ENCODE measurements around the gene LRRC55.

Gene LRRC55

DNA sequence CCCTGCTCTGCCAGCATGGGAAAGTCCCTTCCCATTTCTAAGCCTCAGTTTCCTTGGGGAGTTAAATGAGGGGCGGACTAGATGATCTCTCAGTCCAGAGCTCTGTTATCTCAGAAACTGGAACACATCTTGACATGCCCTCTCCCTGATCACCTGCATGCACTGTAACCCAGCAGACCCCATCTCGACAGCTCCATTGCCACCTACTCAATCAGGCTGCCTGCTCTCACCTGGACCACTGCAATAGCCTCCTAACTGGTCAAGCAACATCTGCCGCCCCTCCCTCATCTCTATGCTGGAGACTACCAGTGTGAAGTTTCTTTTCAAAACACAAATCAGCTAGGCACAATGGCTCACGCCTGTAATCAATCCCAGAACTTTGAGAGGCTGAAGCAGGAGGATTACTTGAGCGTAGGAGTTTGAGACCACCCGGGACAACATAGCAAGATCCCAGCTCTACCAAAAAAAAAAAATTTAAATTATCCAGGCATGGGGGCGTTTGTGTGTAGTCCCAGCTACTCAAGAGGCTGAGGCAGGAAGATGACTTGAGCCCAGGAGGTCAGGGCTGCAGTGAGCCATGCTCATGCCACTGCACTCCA is 22.2 kb downstream of the LRRC55 start:
- no peak for DNase-seq

DNA sequence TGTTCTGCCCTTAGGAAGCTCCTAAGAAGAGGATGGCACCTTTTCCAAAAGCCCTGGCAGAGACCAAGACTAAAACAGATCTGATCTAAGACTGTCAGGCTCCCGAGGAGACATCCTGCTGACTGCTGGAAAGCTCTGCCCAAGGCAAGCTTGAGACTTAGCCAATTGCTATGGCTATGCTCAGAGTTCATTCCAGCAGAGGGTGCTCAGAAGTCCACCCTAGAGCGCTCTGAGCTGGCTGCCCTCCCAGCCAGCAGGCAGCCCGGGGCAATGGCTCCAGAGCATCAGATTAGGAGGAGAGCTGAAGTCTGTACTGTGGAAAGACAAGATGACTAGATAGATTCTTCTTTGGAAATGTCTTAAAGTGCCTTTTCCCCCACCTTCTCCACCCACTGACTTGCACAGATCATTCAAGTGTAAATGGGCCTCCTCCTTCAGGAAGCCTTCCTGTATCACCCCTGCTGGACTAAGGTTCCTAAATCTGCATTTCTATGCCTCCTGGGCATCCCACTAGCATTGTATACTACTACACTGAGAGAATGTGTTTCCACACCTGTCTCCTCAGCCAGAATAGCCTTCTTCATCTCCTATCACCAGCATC is 23.4 kb downstream of the LRRC55 start:
- peak; percentile 65 for DNase-seq

DNA sequence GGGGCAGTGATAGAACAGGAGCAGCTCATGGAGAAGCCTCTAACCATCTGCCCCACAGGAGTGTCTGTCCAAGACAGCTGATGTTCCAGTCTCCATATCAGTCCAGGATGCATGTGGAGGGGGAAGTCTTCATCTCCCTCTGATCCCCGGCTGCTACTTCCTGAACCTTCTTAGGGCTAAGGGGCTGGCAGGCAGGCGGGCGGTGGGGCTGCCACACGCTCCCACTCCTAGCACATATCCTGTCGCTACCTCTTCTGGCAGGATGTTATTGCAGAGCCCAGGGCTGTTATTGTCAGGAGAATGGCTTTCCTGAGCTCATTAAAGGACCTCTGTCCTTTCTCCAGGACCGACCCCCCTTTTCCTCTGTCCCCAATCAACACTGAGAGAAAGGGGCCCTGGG is 25.4 kb downstream of the LRRC55 start:
- no peak for DNase-seq

DNA sequence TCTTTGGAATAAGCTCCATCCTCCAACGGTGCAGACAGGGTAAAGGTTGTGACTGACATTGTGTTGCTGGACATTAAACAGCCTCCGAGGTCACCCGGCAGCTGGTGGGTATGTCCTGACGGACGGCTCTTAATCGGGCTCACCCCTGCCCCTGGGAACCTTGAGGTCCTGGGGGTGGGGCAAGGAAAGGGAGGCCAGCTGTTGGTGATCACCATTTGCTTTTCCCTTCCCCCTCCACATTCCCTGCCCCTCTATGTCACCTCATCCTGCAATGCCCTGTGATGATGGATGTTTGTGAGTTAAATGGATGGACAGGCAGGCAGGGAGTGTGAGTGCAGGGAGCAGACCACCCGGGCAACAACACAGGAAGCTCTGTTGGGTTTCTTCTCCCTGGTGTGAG is 29.0 kb downstream of the LRRC55 start:
- no peak for DNase-seq

DNA sequence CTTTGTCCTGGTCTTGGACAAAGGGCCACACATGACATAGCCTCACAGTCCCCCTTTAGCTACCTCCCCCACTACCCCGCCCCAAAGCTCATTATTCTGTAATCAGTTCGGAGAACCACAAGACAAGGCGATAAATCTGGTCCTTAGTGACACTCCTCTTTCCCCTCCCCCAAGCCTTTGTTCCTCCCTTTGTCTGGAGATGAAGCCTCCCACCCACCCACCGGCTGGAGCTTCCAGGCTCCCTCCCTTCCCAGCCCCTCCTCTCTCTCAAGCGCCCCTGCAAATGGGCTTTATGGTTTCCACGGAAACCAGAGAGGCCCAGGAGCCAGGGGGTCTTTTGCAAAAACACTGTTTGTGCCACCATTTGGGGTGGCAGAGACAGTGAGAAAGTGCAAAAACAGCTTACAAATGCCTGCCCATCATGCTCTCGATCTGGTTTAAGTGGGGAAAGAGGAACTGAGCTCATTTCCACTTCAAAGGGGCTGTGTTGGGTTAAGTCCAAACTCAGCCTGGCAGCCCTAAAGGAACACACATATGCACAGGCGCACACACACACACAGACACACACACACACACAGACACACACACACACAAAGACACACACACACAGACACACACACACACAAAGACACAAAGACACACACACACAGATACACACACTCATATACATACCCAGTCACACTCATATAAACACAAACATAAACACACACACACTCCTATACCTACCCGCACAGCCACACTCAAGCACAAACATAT is 31.8 kb downstream of the LRRC55 start:
- no peak for DNase-seq

DNA sequence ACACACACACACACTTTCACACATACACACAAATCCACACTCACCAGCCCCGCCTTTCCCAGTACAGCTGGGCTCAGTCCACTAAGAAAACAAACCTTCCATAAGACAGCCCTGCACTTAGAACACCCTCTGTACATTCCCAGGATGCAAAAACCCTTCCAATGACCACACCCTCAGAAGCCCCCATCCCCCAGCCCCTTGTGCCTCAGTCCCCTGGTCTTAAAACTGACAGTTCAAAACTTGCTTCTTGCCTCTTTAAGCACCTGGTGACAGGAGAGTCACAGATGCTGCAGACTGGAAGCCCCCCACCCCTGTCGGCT is 32.3 kb downstream of the LRRC55 start:
- peak; percentile 46 for DNase-seq

DNA sequence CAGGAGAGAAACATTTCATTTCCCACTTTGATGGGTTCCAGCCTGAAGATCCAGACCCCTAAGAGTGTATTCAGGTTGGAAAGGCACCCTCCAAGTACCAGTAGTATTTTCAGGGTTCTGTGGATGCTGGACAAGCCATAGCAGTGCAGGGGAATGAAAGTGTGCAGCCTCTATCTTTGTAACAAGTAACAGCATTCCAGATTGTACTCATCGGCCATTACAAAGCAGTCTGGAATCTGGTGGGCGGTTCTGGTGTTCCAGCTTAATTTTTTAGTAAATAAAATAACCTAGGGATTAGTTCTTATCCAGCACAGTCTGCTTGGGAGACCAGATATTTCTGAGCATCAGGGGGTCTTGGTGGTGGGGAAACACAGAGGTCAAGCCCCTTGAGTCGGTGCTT is 32.7 kb downstream of the LRRC55 start:
- peak; percentile 81 for DNase-seq

DNA sequence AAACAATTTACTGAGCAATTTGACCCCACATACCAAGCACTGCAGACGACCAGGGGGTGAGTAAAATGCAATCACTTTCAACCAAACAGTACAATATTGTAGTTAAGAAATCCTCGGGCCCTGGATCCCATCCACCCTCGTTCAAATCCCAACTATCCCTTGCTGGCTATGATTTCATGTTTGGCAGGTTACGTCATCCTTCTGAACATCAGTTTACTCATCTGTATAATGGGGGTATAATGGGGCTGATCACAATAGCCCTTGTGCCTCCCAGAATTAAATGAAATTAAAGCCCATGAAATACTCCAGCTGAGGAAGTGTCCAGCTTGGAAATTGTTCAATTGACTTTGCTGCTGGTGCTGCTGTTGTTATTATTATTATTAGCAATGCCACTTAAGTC is 34.7 kb downstream of the LRRC55 start:
- no peak for DNase-seq

DNA sequence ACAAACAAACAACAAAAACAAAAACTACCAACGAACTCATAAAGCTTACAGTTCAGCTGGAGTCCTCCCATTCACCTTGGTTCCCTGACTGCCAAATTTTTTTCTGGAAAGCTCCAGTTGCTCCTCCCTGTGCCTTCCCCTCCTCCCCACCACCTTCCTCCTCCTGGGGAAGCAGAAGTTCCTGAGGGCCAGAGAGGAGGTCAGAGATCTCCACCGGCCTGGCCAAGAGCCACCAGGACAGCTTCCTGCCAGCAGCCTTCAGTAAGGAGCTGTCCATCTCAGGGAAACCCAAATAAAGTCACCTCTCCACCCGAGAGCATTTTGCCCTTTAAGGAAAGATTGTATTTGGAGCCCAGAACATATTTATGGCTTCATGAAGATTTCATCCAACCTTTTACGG is 35.3 kb downstream of the LRRC55 start:
- no peak for DNase-seq

DNA sequence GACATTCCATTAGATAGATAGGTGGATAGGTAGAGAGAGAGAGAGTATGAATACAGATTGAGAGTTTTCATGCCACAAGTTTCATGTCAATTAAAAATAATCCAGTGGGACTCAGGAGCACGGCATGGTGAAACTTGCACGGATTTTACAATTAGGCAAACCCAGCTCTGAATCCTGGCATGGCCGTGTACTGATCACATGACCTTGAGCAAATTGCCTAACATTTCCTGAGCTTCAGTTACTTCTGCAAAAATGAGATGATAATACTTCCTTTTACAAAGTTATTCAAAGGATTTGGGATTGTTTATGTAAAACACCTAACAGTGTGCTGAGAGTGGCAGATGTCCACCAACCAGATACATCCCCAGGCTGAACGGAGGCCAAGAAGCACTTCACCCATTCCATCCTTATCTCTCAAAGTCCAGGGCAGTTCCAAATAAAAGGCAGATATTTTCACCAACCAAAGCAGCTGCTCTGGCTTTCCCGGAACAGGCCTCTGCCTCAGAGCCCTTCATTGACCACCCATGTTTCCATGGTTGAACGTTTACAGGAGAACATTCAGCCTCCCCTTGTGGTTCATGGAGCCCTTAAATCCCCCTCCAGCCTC is 37.4 kb downstream of the LRRC55 start:
- no peak for DNase-seq

DNA sequence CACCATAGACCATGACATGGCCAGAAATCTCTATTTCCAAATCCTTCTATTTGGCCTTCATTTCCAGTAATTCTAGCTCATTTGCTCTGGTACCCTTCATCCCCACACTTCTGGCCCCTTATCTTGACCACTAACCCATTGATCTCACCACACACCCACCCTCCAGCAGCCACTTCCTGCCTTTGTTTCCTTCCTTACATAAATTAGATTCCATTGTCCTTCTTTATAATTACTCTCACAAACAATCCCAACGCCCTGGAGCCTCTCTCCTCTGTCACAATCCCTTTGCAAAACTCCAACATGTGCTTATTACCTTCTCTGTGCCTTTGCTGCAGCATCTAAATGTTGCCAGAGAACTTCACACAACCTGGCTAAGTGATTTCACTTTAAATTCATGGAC is 40.5 kb downstream of the LRRC55 start:
- no peak for DNase-seq

DNA sequence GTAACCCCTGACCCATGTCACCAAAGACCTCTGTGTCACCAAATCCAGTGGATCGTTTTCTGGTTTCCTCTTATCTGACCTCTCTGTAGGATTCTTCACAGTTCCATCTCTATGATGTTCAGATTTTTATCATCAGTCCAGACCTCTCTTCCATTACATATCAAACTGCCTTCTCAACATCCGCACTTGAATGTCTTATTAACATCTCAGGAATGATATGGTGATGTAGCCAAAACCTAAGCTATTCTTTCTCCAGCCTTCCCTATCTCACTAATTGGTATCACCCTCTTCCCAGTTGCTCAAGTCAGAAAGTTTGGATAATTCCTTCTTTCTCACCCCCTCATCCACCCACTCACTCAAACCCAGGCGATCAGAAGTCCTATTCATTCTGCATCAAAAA is 41.8 kb downstream of the LRRC55 start:
- DNase-seq: peak; percentile 35

DNA sequence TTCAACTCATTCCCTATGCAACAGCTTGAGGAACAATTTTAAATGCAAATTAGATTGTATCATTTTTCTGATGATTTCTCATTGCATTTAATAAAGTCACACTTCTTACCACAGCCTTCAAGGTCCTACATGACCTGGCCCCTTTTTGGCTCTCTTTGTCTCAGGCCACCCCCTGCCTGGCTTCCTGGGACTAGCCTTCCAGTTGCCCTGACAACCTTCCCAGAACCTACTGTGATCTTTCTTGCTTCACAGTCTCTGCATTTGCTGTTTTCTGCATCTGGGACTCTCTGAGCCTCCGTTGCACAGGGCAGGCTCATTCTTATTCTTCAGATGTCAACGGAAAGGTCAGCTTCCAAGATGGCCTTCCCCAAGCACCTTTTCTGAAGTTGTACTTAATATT is 42.4 kb downstream of the LRRC55 start:
- no peak for DNase-seq

DNA sequence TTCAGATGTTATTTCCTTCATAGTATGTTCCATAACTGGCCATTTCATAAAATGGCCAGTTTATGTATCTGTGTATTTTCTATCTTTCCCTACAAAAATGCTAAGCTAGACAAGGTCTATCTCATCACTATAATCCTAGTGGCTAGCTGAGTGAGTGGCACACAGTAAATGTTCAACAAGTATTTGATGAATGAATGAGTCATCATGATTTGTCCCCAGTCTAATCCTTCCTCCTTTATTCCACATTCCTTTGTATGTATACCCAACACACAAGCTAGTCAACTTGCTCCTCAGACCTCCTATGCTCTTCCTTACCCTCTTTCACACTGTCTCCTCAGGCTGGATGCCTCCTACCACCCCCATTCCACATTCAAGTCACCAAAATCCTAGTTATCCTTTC is 42.8 kb downstream of the LRRC55 start:
- DNase-seq: peak; percentile 85

DNA sequence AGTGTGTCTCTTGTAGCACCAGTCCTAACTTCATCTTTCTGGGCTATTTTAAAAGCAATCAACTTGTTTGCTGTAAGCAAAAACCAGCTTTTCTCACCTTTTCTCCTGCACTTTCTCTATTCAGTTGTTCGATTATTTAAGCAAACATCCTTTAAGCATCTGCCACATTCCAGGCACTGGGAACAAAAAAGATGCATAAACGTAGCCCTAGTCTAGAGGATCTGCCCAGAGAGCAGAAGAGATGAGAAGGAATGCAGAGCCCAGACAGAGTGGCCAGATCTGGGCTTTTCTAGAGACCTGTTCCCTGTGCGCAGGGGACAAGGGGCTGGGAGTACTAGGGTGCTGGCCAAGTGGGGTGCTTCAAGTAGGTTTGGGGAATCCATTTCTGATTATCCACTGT is 46.8 kb downstream of the LRRC55 start:
- DNase-seq: no peak

DNA sequence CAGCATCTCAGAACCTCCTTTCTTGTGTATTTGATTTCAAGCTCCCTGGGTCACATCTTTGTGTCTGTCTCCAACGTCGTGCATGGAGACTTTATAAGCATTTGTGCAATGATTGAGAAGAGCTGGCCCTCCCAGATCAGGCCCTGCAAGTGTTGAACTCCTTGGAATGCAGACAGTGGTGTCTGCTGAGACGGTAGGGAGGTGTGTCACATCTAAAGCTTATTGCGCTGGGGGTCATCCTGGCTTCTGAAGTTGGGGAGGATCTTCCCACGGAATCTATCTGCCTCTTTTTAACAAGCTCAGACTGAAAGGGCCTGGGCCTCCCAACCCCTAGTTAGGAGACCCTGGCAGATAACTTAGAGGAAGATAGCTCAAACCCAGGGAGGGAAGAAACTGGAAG is 48.6 kb downstream of the LRRC55 start:
- peak; percentile 48 for DNase-seq

DNA sequence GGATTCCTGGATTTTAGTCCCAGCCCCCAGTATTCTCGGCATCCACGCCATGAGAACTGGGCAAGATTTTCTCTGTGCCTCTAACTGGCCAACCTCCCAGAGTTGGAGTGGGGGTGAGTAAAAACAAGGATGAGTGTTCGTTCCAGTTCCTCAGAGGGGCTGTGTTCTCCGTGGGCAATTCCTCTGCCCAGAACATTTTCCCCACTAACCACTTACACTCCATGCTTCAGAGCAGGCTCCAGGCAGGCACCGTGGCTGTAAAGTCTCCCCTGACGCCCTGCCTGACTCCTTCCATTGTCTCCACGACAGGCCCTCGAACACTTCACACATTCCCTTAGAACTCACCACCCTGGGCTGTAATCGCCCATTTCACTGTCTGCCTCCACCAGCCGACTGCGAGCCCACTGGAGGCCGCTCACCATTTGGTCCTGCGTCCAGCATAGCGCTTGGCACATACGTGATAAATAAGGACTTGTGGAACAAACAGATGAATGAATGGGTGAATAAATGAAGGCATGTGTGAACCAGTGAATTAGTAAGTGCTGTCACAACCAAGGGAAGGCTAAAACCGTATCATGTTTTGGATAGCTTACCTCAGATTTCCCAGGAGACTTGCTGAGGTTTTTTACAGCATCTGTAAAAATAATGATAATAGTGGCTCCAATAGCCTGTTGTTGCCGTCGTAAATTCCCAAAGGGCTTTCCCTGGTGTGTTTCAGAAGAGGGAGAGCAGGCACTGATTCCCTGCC is 49.2 kb downstream of the LRRC55 start:
- no peak for DNase-seq

DNA sequence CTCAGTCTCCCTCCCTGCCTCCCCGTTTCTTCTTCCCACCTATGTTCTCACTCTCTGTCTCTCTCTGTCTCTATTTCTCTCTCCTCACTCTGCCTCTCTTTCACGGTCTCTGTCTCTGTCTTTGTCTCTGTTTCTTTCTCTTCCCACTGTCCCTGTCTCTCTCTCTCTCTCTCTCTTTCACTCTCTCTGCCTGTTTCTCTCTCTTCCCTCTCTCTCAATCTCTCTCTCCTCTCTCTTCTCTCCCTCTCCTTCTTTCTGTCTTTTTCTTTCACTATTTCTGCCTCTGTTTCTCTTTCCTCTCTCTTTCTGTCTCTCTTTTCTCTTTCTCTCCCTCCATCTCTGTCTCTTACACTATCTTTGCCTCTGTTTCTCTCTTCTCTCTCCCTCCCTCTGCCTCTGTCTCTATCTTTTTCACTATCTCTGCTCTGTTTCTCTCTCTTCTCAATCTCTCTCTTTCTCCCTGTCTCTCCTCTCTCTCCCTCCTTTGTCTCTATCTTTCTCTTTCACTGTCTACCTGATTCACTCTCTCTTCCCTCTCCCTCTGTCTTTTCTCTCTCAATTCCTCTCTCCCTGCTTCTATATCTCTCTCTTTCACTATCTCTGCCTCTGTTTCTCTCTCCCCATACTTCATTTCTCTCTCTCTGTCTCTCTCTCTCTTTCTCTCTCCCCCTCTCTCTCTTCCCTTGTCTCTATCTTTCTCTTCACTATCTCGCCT is 49.9 kb downstream of the LRRC55 start:
- DNase-seq: no peak

DNA sequence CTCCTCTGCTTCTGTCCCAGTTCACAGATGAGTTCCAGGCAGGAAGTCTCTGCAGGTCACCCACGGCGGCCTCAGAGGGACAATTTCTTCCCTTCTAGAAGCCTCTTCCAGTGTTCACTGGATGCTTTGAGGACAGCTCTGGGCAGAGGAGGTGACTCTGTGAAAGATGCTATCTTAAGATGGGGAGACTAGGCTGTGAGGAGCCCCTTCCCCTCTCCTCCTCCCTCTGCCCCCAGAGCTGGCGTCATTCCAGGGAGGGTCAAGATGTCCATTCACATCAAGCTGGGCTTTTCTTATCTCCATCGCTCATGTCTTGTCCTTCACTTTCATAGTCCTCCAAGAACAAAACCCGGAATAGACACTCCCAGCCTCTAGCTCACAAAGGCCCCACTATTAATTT is 51.9 kb downstream of the LRRC55 start:
- no peak for DNase-seq

DNA sequence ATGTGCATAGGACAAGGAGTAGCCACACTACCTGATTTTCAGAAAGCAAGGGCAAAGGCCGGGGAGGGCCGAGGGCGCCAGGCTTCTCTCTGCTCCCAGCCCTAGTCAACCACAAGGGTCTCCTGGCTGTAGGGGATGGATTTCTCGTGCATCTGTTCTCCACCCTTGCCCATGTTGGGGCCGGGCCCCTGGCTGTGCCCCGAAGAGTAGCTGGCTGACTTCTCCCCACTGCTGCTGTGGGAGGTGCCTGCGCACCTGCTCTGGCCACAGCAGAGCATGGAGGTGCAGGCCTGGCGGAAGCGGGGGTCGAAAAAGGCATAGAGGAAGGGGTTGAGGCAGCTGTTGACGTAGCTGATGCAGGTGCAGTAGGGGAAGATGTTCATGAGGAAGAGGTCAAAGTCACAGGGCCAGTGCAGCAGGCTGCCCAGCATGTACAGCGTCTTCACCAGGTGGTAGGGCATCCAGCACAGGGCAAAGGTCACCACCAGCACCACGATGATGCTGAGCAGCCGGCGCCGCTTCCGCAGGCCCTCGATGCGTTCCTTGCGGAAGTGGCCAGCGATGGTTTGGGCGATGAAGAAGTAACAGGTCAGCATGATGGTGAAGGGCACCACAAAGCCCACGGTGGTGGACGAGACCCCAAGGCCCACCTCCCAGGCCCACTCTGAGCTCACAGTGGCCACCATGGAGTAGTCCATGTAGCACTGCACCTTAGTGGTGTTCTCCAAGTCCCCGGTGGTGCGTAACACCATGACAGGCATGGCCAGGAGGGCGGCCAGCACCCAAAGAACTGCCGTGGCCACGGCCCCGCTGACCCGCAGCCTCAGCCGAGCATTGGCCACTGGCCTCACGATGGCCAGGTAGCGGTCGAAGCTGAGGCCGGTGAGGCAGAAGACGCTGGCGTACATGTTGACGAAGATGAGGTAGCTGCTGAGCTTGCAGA is 54.3 kb downstream of the LRRC55 start:
- DNase-seq: no peak

DNA sequence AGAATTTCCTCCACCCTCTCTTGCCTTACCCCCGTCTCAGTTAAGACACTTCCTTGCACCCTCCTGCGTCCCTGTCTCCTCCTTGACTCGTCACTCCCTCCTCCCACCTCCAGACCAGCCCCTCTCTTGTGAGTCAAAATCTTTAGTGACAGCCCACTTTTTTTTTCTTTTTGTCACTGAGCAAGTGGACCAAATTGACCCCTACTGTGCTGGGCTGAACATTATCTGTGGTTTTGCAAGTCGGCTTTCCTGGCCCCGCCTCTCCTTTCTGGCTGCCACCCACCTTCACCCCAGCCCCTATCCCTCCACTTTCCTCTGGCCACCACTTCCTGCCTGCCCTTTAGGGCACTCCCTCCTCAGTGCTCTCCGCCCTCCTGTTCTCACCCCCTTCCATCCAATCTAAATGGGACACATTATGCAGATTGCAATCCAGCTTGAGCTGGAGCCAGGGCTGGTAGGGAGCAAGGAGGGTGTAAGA is 55.5 kb downstream of the LRRC55 start, which contains the start of gene APLNR:
Gene APLNR (minus strand): TSS at position 47 of the 478 bp plus-strand sequence. CDS start 246 bp downstream, outside the sequence.
- DNase-seq: no peak

Measured in fibroblast of skin of scalp (primary cell).